HG03095 (cell line): ENCODE results near the gene SDK1.

Experiments
- ATAC-seq: cut with Tn5 transposase; IDR thresholded peaks from one replicate; pipeline ENCODE4 v1.9.1; 2021; ENCODE audit warnings: moderate library complexity; ENCODE audit not compliant: unreplicated experiment

The SDK1 gene

GRCh38 chr7:3897430-3898372 lies 596.6 kb downstream of the SDK1 start:
- no peak for ATAC-seq

GRCh38 chr7:3899559-3899991 lies 598.5 kb downstream of the SDK1 start:
- no peak for ATAC-seq

- no peak for ATAC-seq
Observed at GRCh38 chr7:3908153-3908552, 607.1 kb downstream of the SDK1 start.

- no peak for ATAC-seq
Observed at GRCh38 chr7:3909128-3909527, 608.1 kb downstream of the SDK1 start.

GRCh38 chr7:3910054-3910453 lies 609.0 kb downstream of the SDK1 start:
- no peak for ATAC-seq

GRCh38 chr7:3911685-3912084 lies 610.6 kb downstream of the SDK1 start:
- ATAC-seq = no peak

GRCh38 chr7:3912291-3912690 lies 611.2 kb downstream of the SDK1 start:
- no peak for ATAC-seq

GRCh38 chr7:3914051-3914775 lies 613.2 kb downstream of the SDK1 start:
- ATAC-seq = no peak

GRCh38 chr7:3915337-3915878 lies 614.4 kb downstream of the SDK1 start:
- ATAC-seq = no peak

GRCh38 chr7:3916146-3916545 lies 615.1 kb downstream of the SDK1 start:
- ATAC-seq = no peak

GRCh38 chr7:3917436-3917835 lies 616.4 kb downstream of the SDK1 start:
- no peak for ATAC-seq

- no peak for ATAC-seq
Observed at GRCh38 chr7:3918576-3918975, 617.5 kb downstream of the SDK1 start.

- no peak for ATAC-seq
Observed at GRCh38 chr7:3922175-3922635, 621.2 kb downstream of the SDK1 start.

GRCh38 chr7:3923307-3923918 lies 622.4 kb downstream of the SDK1 start:
- no peak for ATAC-seq

- ATAC-seq = no peak
Observed at GRCh38 chr7:3924277-3924676, 623.2 kb downstream of the SDK1 start.

GRCh38 chr7:3927446-3928110 lies 626.5 kb downstream of the SDK1 start:
- ATAC-seq = no peak

- no peak for ATAC-seq
Observed at GRCh38 chr7:3928727-3929515, 627.9 kb downstream of the SDK1 start.

- ATAC-seq = no peak
Observed at GRCh38 chr7:3931843-3932242, 630.8 kb downstream of the SDK1 start.

- ATAC-seq = no peak
Observed at GRCh38 chr7:3937146-3937545, 636.1 kb downstream of the SDK1 start.

GRCh38 chr7:3937605-3938004 lies 636.6 kb downstream of the SDK1 start:
- ATAC-seq = no peak
